HG02763 (cell line): ENCODE data around the gene PLA2G2E.
A peak's percentile ranks its signal among the peaks of the same experiment; 100 is the strongest.
"Not testable (repeated sequence)": the region's sequence is repeated elsewhere in the genome, so short reads cannot be mapped to it uniquely, and the experiment has no call there.

Experiments
- ATAC-seq: cut with Tn5 transposase; IDR thresholded peaks from one replicate; pipeline ENCODE4 v1.9.1; 2021; ENCODE audit warnings: mild to moderate bottlenecking, moderate library complexity; ENCODE audit not compliant: unreplicated experiment

Gene PLA2G2E

GRCh38 chr1:19888112-19888511, 35.3 kb downstream of the PLA2G2E start:
- ATAC-seq: no peak

GRCh38 chr1:19885821-19886220, 37.6 kb downstream of the PLA2G2E start:
- ATAC-seq: no peak

DNA sequence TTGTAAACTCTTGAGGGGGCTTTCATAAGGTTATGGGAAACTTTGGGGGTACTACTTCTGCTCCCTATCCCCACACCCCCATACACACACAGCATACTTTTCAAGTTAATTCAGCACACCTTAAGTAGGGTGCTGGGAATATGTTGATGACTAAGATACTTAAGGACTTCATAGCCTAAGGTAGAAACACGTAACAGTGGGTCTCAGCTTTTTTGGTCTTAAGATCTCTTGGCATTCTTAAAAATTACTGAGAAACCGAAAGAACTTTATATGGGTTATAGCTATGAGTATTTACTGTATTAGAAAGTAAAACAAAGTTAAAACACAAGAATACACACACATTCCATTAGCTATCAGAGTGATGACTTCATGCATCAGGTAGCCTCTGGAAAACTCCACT, 39.1 kb downstream of the PLA2G2E start:
- ATAC-seq: no peak

DNA sequence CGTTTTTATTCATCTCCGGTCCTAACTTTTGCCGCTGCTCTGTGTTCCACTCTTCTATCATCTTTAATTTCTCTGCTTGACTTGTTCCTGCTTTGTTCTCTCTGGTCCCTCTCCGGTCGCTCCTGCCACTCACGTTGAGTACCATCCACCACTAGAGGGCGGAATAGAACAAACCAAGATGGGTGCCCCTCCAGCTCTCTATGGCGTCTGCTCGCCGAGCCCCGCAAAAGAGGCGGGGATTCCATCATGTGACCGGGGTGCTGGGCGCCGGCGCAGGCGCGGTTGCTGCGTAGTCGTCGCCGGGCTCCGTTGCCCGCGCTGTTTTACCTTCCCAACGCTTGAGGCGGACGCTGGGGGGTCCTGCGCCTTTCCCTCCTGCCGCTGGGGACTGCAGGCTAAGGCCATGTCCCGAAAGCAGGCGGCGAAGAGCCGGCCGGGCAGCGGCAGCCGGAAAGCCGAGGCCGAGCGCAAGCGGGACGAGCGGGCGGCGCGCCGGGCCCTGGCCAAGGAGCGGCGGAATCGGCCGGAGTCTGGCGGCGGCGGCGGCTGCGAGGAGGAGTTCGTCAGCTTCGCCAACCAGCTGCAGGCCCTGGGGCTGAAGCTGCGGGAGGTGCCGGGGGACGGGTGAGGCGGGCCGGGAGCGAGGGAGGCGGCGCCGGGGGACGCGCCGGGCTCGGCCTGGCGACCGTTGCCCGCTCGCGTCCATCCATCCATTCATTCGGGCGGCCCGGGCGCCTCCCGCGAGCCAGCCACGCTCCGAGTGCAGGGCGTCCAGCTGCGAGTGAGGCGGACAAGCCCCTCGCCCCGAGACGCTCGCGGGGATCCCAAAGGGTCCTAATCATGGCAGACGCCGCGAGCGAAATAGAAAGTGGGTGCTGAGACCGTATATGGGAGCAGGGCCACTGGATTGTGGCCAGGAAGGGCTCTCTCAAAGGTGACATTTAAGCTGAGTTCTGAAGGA, 41.0 kb downstream of the PLA2G2E start, which contains the start of gene OTUD3:
OTUD3 (plus strand) TSS at position 285 of the 961 bp plus-strand sequence; CDS start at position 404, 119 bp downstream.
- ATAC-seq: peak; percentile 80

DNA sequence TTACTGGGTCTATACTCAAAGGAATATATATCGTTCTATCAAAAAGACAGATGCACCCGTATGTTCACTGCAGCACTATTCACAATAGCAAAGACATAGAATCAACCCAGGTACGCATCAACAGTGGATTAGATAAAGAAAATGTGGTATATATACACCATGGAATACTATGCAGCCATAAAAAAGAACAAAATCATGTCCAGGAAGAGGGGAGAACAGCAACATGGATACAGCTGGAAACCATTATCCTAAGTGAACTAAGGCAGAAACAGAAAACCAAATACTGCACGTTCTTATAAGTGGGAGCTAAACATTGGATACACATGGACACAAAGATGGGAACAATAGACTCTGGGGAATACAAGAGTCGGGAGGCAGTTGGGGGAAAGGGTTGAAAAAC, 42.6 kb downstream of the PLA2G2E start:
- ATAC-seq: not testable (repeated sequence)

DNA sequence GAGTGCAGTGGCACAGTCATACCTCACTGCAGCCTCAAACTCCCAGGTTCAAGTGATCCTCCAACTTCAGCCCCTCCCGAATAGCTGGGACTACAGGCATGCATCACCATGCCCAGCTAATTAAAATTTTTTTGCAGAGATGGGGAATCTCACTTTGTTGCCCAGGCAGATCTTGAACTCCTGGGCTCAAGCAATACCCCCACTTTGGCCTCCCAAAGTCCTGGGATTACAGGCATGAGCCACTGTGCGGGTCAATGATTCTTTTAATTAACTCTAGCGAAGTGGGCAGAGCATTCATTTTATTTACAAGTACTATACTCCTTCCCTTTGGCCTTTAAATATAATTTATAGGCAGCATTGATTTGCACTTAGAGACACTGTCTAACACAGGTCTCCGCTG, 43.8 kb downstream of the PLA2G2E start:
- ATAC-seq: no peak

GRCh38 chr1:19879227-19879626, 44.2 kb downstream of the PLA2G2E start:
- ATAC-seq: no peak

DNA sequence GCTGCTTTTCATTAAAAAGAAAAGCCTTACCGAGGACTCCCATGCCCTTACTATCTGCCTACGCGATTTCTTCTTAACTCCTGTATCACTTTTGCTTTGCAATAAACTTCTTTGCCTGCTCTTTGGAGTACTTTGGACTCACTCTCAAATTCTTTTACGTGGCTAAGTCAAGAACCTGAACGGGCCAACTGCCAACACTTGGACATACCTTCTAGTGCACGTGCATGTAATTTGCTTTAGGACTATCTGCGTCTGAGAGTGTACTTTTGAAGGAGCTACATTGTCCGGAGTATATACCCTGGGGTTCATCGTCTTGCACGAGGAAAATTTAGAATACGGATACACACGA, 44.8 kb downstream of the PLA2G2E start:
- no peak for ATAC-seq

GRCh38 chr1:19877821-19878636, 45.4 kb downstream of the PLA2G2E start:
- ATAC-seq: no peak

DNA sequence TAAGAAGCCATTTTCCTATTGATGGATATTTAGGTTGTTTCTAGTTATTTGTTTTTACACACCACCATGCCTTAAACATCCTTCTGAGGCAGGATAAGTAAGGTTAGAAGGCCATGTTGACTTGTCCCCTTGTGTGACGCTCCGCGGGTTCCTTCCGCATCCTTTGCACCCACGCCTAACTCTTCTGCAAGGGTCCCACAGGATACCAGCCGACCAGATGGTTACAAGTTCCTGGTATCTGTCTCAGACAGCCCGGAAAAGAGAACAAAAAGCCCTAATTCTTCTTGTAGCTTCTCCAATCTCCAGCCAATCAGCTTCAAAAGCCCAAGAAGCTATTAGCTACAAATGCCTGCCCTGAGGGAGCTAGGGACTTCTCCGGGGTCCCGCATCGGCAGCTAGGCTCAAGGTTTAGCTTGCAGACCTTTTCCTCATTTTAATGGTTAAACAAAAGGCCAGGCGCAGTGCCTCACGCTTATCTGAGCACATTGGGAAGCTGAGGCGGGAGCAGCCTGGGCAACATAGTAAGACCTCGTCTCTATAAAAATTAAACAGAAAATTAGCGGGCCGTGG, 46.2 kb downstream of the PLA2G2E start:
- ATAC-seq: no peak

DNA sequence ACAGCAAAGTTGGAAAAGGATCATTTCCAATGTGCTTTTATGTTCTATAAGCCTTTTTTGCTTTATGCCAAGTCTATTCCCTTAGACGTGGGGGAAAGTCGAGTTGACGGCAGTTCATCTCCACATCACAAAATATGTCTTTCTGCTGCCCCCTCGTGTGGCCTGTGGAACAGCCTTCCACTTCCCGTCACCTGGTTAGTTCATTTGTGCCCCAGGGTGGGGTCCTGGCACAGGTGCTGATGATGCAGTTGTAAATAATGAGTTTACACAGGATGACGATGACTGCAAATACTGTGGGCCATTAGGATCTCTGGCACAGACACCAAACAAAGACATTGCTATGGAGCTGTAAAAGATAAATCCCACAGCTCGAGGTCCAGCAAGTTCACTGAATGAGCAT, 51.2 kb downstream of the PLA2G2E start:
- no peak for ATAC-seq
